HEK293 (cell line): Measurements from ENCODE around the gene ZDHHC6.
A peak's percentile ranks its signal among the peaks of the same experiment; 100 is the strongest.

Experiments
- CTCF ChIA-PET: fragments of 350-600 bp; formaldehyde crosslinking; extraction: SDS; loops from one replicate; lab custom pipeline; 2021; ENCODE audit warnings: antibody characterized with exemption; lab: Yijun Ruan, JAX
- POLR2A ChIA-PET: fragments of 300-600 bp; formaldehyde crosslinking; extraction: SDS; loops from one replicate; lab custom pipeline; 2020; ENCODE audit warnings: antibody characterized with exemption, inconsistent platforms; lab: Yijun Ruan, JAX
- H3K27ac ChIP-seq: fragments of 200-500 bp; sonication (Bioruptor generic); 2 replicates; pipeline ENCODE4 v1.5.1; 2014; ENCODE audit warnings: low read depth, low read length, control low read depth, inconsistent platforms; ENCODE audit errors: extremely low read depth
- H3K36me3 ChIP-seq, 2 experiments: fragments of 200-500 bp in 1 of 2; sonication (Bioruptor generic) in 1 of 2; 1 replicate in 1 of 2; 2 replicates in 1 of 2; pipeline ENCODE4 v1.5.1; 2014 to 2017; ENCODE audit warnings: inconsistent platforms in 2 of 2, low read length in 2 of 2; ENCODE audit not compliant: control insufficient read depth in 2 of 2, insufficient read depth in 1 of 2
- H3K4me1 ChIP-seq: fragments of 200-500 bp; sonication (Bioruptor generic); 2 replicates; pipeline ENCODE4 v1.5.1; 2014; ENCODE audit warnings: mild to moderate bottlenecking, low read length, inconsistent platforms; ENCODE audit not compliant: control insufficient read depth, insufficient read depth
- H3K4me3 ChIP-seq: 2 replicates; pipeline ENCODE4 v1.5.1; 2011; ENCODE audit warnings: low read depth, mild to moderate bottlenecking, control low read depth, low read length, moderate library complexity
- H3K9me3 ChIP-seq: fragments of 200-500 bp; sonication (Bioruptor generic); 2 replicates; pipeline ENCODE4 v1.5.1; 2014; ENCODE audit warnings: low read depth, low read length, inconsistent platforms; ENCODE audit not compliant: control insufficient read depth, insufficient read depth
- CTCF ChIP-seq: fragments of 450-650 bp; formaldehyde crosslinking; IDR thresholded peaks from 2 replicates; pipeline ENCODE4 v1.5.1; 2016; ENCODE audit warnings: missing biosample characterization, missing genetic modification characterization
- GLIS2 ChIP-seq: fragments of 450-650 bp; formaldehyde crosslinking; IDR thresholded peaks from 2 replicates; pipeline ENCODE4 v1.5.1; 2016; ENCODE audit warnings: missing biosample characterization, missing genetic modification characterization
- TCF7L2 ChIP-seq: IDR thresholded peaks from 2 replicates; pipeline ENCODE4 v1.6.1; 2011; ENCODE audit warnings: low read depth, mild to moderate bottlenecking, inconsistent platforms, low read length, moderate library complexity, borderline replicate concordance
- TSHZ1 ChIP-seq: fragments of 450-650 bp; formaldehyde crosslinking; IDR thresholded peaks from 2 replicates; pipeline ENCODE4 v1.5.1; 2016; ENCODE audit warnings: missing biosample characterization, missing genetic modification characterization, borderline replicate concordance
- ZEB2 ChIP-seq: fragments of 450-650 bp; formaldehyde crosslinking; IDR thresholded peaks from 2 replicates; pipeline ENCODE4 v1.5.1; 2016; ENCODE audit warnings: missing biosample characterization, missing genetic modification characterization
- ZFP37 ChIP-seq: fragments of 450-650 bp; formaldehyde crosslinking; IDR thresholded peaks from 2 replicates; pipeline ENCODE4 v1.5.1; 2016; ENCODE audit warnings: missing biosample characterization, missing genetic modification characterization
- ZFP41 ChIP-seq: fragments of 450-650 bp; formaldehyde crosslinking; IDR thresholded peaks from 2 replicates; pipeline ENCODE4 v1.5.1; 2016; ENCODE audit warnings: missing biosample characterization, missing genetic modification characterization, borderline replicate concordance
- ZNF148 ChIP-seq: fragments of 450-650 bp; formaldehyde crosslinking; IDR thresholded peaks from 2 replicates; pipeline ENCODE4 v1.5.0; 2017; ENCODE audit warnings: missing biosample characterization, missing genetic modification characterization, borderline replicate concordance
- ZNF280D ChIP-seq: fragments of 450-650 bp; formaldehyde crosslinking; IDR thresholded peaks from 2 replicates; pipeline ENCODE4 v1.5.1; 2016; ENCODE audit warnings: missing biosample characterization, missing genetic modification characterization
- ZNF335 ChIP-seq: fragments of 450-650 bp; formaldehyde crosslinking; conservative IDR thresholded peaks from 2 replicates; pipeline ENCODE4 v1.5.1; 2016; ENCODE audit warnings: missing biosample characterization, missing genetic modification characterization
- ZNF37A ChIP-seq: fragments of 450-650 bp; IDR thresholded peaks from 2 replicates; pipeline ENCODE4 v1.5.1; 2018; ENCODE audit warnings: missing biosample characterization, missing genetic modification characterization
- ZNF404 ChIP-seq: fragments of 450-650 bp; formaldehyde crosslinking; IDR thresholded peaks from 2 replicates; pipeline ENCODE4 v1.5.1; 2017; ENCODE audit warnings: missing biosample characterization, missing genetic modification characterization
- ZNF510 ChIP-seq: fragments of 450-650 bp; formaldehyde crosslinking; IDR thresholded peaks from 2 replicates; pipeline ENCODE4 v1.5.1; 2018; ENCODE audit warnings: mild to moderate bottlenecking, missing genetic modification characterization, missing biosample characterization; ENCODE audit not compliant: insufficient replicate concordance
- ZNF580 ChIP-seq: fragments of 450-650 bp; formaldehyde crosslinking; IDR thresholded peaks from 2 replicates; pipeline ENCODE4 v1.5.1; 2016; ENCODE audit warnings: missing biosample characterization, missing genetic modification characterization
- ZNF624 ChIP-seq: fragments of 450-650 bp; formaldehyde crosslinking; IDR thresholded peaks from 2 replicates; pipeline ENCODE4 v1.5.1; 2017; ENCODE audit warnings: missing biosample characterization, missing genetic modification characterization
- ZNF654 ChIP-seq: fragments of 450-650 bp; formaldehyde crosslinking; IDR thresholded peaks from 2 replicates; pipeline ENCODE4 v1.5.1; 2016; ENCODE audit warnings: low read depth, missing biosample characterization, missing genetic modification characterization

ZDHHC6 gene

GRCh38 chr10:112475575-112476218 is 29.0 kb upstream of the ZDHHC6 start:
- ChIA-PET POLR2A (no interaction called here), CTCF (interaction anchor here (0.6 to 3.4 kb wide), 18 partner anchors 8 to 1088 kb away, joined by 3 to 15 read pairs (median 4); partner anchors contain the start of genes VTI1A and ZDHHC6)
- Histone ChIP-seq H3K9me3 (no peaks in the 10 kb centered on the region), H3K27ac (no peak overlapping the region), H3K4me1 (peaks cover 7% of the 10 kb centered on the region), H3K4me3 (no peak overlapping the region), H3K36me3 (peaks cover 0 to 3% of the 10 kb centered on the region in 2 experiments; a peak in 1 of 3 replicates)
- TF ChIP-seq ZNF654 (peak; percentile 68), ZNF510 (no peak), CTCF (tag by site-specific recombination) (peak; percentile 37; the same call in 1 of the 2 replicates), TSHZ1 (no peak), ZNF148 (no peak), ZNF404 (tag by site-specific recombination) (no peak), TCF7L2 (peak; percentile 60; the same call in 1 of the 2 replicates), ZNF280D (tag by site-specific recombination) (no peak), ZFP37 (tag by site-specific recombination) (no peak), ZFP41 (tag by site-specific recombination) (no peak), GLIS2 (tag by site-specific recombination) (no peak), ZNF335 (tag by site-specific recombination) (no peak), ZNF37A (no peak), ZNF624 (no peak), ZEB2 (no peak), ZNF580 (tag by site-specific recombination) (no peak)
